ENCODE results near the gene PRR22.
"Not testable (repeated sequence)": the region's sequence is repeated elsewhere in the genome, so short reads cannot be mapped to it uniquely, and the experiment has no call there.

PRR22 gene

DNA sequence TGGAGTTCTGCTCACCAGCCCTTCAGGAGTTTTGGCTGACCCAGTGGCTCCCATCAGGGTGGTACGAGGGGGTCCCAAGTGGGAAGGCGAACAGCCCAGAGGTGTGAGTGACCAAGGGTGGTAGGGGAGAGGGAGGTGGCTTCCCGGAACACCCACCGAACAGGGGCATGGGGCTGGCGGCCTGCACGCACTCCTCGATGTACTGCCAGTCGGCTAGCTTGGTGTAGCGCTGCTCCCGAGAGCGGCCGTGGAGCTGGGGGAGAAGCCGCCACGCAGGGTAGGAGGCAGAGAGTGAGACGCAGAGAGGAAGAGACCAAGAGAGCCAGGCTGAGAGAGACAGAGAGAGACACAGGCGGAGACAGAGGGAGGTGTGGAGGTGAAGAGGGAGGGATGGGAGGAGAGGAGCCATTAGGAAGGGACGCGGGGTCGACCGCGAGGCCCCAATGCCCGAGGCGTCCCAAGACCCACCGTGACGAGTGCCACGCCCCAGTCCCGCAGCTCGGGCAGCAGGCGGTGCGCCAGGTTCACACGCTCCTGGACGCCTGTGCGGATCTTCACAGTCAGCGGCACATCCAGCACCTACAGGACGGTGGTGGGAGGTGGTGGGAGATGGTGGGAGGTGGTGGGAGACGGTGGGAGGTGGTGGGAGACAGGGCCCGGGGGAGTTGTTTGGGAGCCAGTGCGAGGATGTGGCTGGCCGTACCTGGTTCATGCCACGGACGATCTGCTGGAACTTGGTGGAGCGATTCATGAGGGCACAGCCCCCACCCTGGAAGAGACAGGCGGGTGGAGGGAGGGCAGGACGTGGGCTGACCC is 2.3 kb upstream of the PRR22 start:
- Histone ChIP-seq H3K27me3 (ENCODE audit: insufficient read depth, low read depth, severe bottlenecking) (no peaks in the 10 kb centered on the region), H3K27ac (no peak overlapping the region), H3K36me3 (peaks cover 60% of the 10 kb centered on the region), H3K4me3 (ENCODE audit: low read depth, low read length) (no peak overlapping the region), H3K9me3 (ENCODE audit: severe bottlenecking) (no peaks in the 10 kb centered on the region)
- DNase-seq, result no peak
- TF ChIP-seq, protein P1, sequence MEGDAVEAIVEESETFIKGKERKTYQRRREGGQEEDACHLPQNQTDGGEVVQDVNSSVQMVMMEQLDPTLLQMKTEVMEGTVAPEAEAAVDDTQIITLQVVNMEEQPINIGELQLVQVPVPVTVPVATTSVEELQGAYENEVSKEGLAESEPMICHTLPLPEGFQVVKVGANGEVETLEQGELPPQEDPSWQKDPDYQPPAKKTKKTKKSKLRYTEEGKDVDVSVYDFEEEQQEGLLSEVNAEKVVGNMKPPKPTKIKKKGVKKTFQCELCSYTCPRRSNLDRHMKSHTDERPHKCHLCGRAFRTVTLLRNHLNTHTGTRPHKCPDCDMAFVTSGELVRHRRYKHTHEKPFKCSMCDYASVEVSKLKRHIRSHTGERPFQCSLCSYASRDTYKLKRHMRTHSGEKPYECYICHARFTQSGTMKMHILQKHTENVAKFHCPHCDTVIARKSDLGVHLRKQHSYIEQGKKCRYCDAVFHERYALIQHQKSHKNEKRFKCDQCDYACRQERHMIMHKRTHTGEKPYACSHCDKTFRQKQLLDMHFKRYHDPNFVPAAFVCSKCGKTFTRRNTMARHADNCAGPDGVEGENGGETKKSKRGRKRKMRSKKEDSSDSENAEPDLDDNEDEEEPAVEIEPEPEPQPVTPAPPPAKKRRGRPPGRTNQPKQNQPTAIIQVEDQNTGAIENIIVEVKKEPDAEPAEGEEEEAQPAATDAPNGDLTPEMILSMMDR (IDR thresholded peaks at IDR 0.05; ENCODE audit: low read depth, low read length), result no peak

DNA sequence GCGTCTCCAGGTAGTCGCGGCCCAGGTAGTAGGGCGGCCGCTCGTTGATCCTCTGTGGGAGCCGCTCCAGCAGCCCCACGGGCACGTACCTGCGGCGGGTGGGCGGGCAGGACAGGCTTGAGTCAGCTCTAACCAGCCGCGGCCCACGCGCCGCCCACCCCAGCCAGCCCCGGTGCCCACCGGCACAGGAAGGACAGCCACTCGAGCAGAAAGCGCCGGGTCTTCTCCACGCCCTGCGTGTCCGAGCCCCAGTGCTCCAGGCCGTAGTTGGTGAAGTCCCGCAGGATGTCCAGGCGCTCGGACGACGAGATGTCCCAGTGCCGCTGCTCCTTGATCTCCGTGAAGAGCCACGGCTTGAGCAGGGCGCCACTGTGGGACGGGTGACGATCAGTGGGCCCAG is 877 bp upstream of the PRR22 start:
- TF ChIP-seq, protein P1 (IDR thresholded peaks at IDR 0.05; ENCODE audit: low read depth, low read length), result no peak
- Histone ChIP-seq H3K27me3 (ENCODE audit: insufficient read depth, low read depth, severe bottlenecking) (no peaks in the 10 kb centered on the region), H3K4me3 (ENCODE audit: low read depth, low read length) (no peak overlapping the region), H3K9me3 (ENCODE audit: severe bottlenecking) (no peaks in the 10 kb centered on the region), H3K36me3 (peaks cover 57% of the 10 kb centered on the region), H3K27ac (no peak overlapping the region)
- DNase-seq, result no peak

DNA sequence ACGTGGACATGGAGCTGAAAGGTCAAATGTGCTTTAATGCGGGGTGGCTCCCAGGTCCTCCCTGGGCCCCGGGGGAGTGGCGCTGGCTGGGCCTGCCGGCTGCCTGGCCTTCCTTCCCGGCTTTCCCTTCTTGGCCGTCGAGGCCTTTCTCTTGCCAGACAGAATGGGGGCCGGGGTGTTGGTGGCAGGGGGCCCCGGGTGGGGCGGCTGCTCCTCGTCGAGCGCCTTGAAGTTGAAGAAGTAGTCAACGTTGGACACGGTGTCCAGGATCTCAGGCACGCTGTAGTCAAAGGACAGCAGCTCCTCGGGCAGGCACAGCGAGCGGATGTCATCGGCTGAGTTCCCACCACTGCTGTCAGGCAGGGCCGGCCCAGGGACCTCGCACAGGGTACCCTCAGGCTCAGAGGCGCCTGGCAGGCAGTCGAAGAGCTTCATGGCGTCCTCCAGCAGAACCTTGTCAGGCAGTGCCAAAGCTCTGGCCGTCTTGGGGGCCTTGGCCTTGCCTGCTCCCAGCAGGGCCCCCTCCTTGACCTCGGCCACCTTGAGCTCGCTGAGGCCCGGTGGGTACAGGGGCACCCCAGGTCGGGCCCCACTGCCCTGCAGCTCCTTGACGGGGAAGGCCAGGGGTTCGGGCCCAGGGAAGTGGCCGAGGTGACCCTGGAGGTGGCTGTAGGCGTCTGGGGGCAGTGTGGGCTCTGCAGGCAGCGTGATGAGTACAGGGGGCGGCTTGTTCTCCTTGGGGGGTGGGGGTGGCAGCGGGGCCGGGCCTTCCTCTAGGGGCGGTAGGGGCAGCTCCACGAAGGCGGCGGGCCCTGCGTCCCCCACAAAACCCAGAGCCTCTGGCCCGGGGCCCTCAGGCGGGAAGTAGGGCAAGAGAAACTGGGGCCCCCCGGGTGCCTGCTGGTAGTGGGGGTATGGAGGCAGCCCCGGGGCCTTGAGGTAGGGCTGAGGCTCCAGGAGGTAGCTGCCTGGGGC is 1.3 kb downstream of the PRR22 start:
- no peak for DNase-seq
- peaks cover 36% of the 10 kb centered on the region for H3K36me3 ChIP-seq

DNA sequence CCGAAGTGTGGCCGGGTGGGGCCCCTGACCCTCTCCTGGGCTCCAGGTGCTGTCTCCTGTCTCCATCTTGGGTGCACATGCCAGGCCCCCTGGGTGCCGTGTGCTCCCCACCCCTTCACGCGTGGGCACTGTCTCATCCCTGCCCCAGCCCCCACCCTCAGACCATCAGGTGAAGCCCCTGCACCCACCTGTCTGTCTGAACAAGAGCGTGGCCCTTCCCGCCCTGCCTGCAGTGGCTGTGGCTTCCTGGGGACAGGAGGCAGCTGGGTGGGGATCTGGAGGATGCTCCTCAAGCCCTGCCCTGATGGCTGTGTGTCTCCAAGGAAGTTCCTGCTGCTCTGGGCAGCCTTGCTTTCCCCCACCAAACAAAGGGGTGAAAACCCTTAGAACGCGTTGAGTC is 2.2 kb downstream of the PRR22 start:
- Histone ChIP-seq H3K27me3 (ENCODE audit: insufficient read depth, low read depth, severe bottlenecking) (no peaks in the 10 kb centered on the region), H3K27ac (no peak overlapping the region), H3K4me3 (ENCODE audit: low read depth, low read length) (no peak overlapping the region), H3K9me3 (ENCODE audit: severe bottlenecking) (no peaks in the 10 kb centered on the region), H3K36me3 (peaks cover 27% of the 10 kb centered on the region)
- no peak for DNase-seq
- TF ChIP-seq, protein P1 (IDR thresholded peaks at IDR 0.05; ENCODE audit: low read depth, low read length), result no peak

More for the DNA sequence above, 1.3 kb downstream of the PRR22 start:
- Histone ChIP-seq H3K9me3 (ENCODE audit: severe bottlenecking) (no peaks in the 10 kb centered on the region), H3K27me3 (ENCODE audit: insufficient read depth, low read depth, severe bottlenecking) (no peaks in the 10 kb centered on the region), H3K4me3 (ENCODE audit: low read depth, low read length) (no peak overlapping the region), H3K27ac (no peak overlapping the region)
- TF ChIP-seq, protein P1 (IDR thresholded peaks at IDR 0.05; ENCODE audit: low read depth, low read length), result no peak

DNA sequence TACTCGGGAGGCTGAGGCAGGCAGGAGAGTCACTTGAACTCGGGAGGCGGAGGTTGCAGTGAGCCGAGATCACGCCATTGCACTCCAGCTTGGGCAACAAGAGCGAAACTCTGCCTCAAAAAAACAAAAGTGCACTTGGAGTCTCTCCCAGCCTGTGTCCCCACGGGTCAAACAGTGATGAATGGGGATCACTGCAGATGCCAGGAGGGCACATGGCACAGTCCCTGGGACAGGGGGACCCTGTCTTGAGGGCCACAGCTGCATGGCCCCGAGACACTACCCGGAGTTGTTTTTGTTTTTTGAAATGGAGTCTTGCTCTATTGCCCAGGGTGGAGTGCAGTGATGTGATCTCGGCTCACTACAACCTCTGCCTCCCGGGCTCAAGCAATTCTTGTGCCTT is 3.6 kb downstream of the PRR22 start:
- H3K36me3 ChIP-seq, result peaks cover 15% of the 10 kb centered on the region
- DNase-seq; H3K27ac ChIP-seq; H3K4me3 ChIP-seq (ENCODE audit: low read depth, low read length); H3K9me3 ChIP-seq (ENCODE audit: severe bottlenecking); H3K27me3 ChIP-seq (ENCODE audit: insufficient read depth, low read depth, severe bottlenecking): not testable (repeated sequence)

DNA sequence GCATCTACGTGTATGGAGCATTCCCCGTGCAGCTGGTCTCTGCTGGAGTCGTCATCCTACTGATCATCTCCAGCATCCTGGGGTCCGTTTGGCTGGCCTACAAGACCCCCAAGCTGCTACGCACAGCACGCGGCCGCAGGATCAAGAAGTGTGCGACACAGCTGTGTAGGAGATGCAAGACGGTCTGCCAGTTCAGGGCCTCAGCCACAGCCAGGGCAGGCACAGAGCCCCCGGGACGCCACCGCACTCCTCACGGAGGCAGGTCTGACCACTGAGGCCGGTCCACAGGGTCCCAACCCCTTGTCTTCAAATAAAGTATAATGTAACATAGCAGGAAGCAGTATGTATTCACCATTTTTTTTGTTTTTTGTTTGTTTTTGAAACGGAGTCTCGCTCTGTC is 6.1 kb downstream of the PRR22 start:
- DNase-seq, result no peak
- H3K27me3 ChIP-seq (ENCODE audit: insufficient read depth, low read depth, severe bottlenecking), result no peaks in the 10 kb centered on the region
- no peaks in the 10 kb centered on the region; the same call in 1 of the 2 replicates for H3K36me3 ChIP-seq
- TF ChIP-seq, protein P1 (IDR thresholded peaks at IDR 0.05; ENCODE audit: low read depth, low read length), result no peak
- no peak overlapping the region for H3K4me3 ChIP-seq (ENCODE audit: low read depth, low read length)
- no peak overlapping the region for H3K27ac ChIP-seq
- no peaks in the 10 kb centered on the region for H3K9me3 ChIP-seq (ENCODE audit: severe bottlenecking)

Data from WERI-Rb-1 (cell line).